T follicular helper cell (primary cell): ENCODE data around the gene FIG4.
"Not testable (repeated sequence)": the region's sequence is repeated elsewhere in the genome, so short reads cannot be mapped to it uniquely, and the experiment has no call there.

Experiments
- DNase-seq: peaks from one replicate; pipeline ENCODE4 v3.0.0-alpha.2; 2020; ENCODE audit warnings: low read depth

The FIG4 gene

DNA sequence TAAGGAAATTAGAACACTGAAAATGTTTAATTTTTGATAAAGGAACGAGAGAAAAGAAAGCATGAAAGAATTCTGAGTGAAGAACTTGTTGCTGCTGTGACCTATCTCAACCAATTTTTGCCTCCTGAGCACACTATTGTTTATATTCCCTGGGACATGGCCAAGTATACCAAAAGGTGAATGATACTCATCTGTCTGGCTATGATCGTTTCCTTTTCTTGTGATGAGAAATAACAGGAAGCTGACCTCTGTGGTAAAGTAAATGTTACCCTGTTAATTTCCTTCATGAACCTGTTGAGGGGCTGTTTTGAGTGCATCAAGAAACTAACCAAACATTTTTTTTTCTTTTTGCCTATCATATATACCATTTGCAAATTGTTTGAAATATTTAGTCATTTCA, 69.1 kb downstream of the FIG4 start:
- DNase-seq: no peak

GRCh38 chr6:109762166-109762565, 71.1 kb downstream of the FIG4 start:
- no peak for DNase-seq

- DNase-seq: no peak
These were observed 71.8 kb downstream of the FIG4 start for GRCh38 chr6:109762769-109763441.

GRCh38 chr6:109766167-109766566, 75.1 kb downstream of the FIG4 start:
- DNase-seq: no peak

DNA sequence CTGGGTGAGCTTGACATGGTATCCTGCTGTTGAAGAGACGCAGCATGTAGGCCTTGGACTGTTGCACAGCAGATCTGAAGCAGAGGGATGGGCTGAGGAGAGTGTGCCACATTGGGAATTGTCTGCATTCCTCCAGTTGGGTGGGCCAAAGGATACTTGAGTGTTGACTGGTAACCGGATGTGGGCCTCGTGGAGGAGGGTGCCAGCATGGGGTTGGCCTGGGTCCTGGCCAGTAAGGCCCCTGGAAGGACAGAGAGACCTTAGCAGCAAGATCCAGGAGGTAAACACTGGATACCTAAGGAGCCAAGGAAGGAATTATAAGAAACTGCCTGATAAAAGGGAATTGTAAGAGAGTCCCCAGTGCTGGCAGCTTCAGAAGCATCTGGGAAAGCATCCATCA, 76.9 kb downstream of the FIG4 start:
- no peak for DNase-seq

DNA sequence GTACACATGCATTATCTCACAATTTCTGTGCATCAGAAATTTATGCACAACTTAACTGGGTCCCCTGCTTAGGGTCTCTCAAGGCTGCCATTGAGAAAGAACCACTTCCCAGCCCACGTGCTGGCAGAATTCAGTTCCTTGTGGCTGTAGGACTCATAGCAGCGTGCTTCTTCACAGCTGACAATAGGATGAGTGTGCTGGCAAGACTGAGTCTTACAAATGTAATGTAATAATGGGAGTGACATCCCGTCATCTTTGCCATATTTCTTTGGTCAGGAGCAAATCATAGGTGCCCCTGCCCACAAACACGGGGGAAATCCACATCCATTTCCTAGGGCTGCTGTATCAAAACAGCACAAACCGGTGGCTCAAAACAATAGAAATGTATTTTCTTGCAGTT, 77.4 kb downstream of the FIG4 start:
- no peak for DNase-seq

DNA sequence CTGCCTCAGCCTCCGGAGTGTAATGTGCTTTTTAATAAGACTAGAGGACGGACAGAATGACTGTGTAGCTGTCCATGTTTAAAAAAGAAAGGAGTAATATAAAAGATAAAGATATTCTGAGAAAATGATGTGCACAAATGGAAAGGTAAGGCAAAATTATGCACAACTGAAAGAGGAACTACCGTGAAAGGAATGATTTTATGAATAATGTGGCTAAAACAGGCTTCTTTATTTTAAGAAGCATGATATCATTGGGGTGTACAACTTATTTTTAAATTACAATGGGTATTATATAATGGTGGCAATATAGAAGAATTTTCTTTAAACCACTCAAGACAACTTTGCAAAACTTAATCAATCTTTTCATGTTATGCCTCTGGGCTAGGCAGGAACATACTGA, 78.1 kb downstream of the FIG4 start:
- no peak for DNase-seq

- no peak for DNase-seq
These were observed 79.0 kb downstream of the FIG4 start for GRCh38 chr6:109770047-109770446.

- no peak for DNase-seq
These were observed 79.7 kb downstream of the FIG4 start for GRCh38 chr6:109770779-109771178.

DNA sequence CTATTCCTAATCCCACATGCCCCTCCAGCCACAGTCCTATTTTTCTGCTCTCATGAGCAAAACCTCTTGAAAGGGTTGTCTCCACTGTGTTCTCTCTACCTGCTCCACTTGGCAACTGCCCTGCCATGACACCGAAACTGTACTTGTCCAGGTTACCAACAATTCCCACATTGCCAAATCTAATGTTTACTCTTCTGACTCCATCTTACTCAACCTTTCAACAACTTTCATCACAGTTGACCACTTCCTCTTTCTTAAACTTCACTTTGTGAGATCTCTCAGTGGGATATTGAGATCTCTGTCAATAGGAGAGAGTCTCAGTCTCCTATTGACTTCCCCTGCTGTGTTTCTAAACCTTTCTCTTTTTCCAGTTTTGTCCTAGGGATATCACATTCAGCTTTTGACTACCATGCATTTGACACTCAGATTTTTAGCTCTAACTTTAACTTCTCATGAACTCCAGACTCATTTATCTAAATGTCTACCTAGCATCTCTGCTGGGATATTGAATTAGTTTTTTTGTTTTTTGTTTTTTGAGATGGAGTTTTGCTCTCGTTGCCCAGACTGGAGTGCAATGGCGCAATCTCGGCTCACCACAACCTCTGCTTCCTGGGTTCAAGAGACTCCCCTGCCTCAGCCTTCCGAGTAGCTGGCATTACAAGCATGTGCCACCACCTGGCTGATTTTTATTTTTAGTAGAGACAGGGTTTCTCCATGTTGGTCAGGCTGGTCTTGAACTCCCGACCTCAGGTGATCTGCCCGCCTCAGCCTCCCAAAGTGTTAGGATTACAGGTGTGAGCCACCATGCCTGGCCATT, 81.1 kb downstream of the FIG4 start:
- not testable (repeated sequence) for DNase-seq

GRCh38 chr6:109772883-109773431, 81.9 kb downstream of the FIG4 start:
- no peak for DNase-seq

- DNase-seq: no peak
These were observed 89.9 kb downstream of the FIG4 start for GRCh38 chr6:109781001-109781400.

DNA sequence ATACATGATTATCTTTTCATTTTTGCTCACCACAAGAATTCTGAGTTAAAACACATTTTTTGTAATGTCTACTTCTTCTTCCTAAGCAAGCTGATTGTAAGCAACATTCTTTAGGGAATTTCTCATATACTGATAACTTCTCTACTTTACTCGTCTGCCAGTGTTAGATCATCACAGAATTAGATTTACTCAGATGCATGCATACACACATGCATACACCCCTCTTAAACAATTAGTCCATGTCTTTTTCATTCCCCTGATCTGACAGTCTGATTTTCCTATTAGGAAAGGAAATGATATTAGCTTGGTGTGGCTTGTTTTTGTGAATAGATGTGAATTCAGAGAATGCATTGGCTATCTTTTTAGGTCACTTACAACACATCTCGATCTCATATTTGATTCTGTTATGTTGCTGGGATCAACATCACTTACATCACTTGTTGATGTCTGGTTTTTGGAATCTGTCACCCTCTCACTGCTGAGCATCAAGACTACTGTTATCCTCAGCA, 91.4 kb downstream of the FIG4 start:
- no peak for DNase-seq

DNA sequence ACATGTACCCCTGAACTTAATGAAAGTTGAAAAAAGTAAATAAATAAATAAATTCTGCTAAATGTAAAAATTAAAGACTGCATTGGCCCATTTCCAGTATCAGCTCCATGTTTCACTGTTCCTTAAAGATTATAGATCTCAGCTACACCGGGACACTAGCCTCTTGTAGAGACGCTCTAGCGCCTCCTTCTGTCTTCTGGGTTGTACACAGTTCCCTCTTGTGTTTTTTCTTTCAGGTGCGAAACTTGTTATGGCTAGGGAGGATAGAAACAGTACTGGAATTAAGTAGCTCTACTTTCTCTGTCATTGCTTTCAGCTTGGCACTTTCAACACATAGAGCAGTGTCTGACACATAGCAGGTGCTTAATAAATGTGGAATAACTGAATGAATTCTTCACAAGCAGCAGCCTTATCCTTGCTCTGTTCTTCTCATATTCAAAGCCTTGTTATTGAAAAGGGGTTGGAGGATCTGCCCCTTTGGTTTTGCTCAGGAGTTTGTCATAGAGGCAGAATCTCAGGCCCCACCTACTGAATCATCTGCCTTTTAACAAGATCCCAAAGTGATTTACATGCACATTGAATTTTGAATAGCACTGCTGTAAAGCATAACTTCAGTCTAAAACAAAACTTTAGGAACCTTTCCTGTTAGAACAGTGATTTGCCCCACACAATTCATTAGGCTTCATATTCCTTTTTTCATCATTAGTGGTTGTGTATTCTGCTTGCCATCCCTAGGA, 92.3 kb downstream of the FIG4 start:
- DNase-seq: no peak

DNA sequence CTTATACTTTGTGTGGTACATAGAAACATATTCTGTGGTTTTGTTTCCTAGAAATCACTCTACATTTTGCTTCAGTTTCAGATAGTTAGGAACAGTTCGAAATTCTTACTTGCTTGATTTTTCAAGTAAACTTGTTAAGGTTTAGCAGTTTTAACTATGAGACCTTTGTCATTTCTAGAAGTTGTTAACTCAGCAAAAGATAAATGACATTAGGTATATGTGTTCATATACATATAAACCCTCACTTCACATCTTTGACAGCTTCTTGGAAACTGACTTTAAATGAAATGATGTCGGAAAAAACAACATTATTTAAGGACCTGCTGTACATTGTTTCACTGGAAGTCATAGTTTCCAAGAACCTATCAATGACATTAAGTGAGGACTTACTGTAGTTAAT, 96.2 kb downstream of the FIG4 start:
- DNase-seq: no peak

- DNase-seq: no peak
These were observed 97.6 kb downstream of the FIG4 start for GRCh38 chr6:109788687-109789086.

DNA sequence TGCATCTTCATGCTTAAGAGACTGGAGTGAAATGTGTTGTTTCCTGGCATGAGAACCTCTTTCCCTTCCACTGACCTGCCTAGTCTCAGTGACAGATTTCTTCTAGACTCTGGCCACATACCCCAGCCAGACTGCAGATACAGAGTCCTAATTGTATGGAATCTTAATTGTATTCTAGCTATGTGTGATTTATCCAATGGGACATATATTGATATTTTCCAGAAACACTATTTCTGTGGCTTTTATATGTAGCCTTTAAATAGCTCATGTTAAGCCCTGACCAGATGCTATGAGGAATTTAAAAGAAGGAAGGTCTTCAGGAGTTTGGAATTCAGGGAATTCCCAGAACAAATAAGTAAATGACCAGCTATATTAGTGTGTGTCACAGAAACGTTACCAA, 99.0 kb downstream of the FIG4 start:
- no peak for DNase-seq

DNA sequence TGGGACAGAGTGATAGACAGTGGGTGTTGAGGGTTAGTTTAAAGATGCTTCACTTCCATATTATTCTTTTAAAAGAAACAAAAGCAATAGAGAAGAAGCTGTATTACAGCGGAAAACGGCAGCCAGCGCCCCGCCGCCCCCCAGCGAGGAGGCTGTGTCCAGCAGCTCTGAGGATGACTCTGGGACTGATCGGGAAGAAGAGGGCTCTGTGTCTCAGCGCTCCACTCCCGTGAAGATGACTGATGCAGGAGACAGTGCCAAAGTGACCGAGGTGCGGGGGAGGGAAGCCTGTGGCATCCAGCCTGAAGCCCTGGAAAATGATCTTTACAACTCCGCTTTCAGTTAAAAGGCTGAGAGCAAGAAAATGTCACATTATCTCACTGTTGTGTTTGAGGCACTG, 100.2 kb downstream of the FIG4 start:
- no peak for DNase-seq

DNA sequence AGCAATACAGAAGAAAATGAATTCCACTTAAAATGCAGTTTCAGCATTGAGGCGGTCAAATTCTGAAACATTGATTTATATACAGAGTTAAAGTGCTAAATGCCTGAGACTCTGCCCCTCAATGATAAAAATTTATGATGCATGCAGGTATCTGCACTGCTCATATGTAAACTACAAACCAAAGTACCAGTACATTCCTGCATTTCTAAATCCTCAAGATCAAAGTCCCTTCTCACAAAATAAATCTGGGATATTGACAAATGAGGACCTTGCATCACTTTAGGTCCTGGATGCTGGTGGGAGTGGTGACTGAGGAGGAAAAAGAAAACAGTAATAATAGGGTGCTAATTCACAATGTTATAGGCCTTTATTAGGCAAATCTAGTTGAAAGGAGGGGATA, 101.9 kb downstream of the FIG4 start:
- no peak for DNase-seq

DNA sequence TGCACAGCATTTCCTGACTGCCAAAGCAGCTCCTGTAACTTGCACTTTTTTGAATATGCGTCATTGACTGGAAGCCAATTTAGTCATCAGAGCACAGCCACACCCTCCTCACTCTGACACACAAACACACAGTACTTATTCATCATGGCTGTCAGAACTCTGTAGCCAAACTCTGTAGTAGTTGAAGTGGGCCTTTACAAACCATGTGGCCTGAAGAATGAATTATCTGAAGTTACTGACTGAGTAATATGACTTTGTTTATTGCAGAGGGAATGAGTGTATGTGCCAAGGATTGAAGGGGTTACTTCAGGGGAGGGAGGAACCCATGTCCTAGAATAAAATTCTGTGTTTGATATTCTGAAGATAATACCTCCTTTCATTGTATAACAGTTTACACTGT, 102.7 kb downstream of the FIG4 start:
- DNase-seq: no peak

- DNase-seq: no peak
These were observed 103.3 kb downstream of the FIG4 start for GRCh38 chr6:109794201-109794923.
